ENCODE data around the gene WDR33. TPM values are rescaled to one million over a fixed set of nuclear protein-coding genes. Genes with fewer than 3 reads are reported as not detected.
"Not testable (repeated sequence)": the region's sequence is repeated elsewhere in the genome, so short reads cannot be mapped to it uniquely, and the experiment has no call there.

The WDR33 gene
- total and polyA plus RNA-seq, 4 donors: 8.2 to 37.5 (median 22.4) TPM

DNA sequence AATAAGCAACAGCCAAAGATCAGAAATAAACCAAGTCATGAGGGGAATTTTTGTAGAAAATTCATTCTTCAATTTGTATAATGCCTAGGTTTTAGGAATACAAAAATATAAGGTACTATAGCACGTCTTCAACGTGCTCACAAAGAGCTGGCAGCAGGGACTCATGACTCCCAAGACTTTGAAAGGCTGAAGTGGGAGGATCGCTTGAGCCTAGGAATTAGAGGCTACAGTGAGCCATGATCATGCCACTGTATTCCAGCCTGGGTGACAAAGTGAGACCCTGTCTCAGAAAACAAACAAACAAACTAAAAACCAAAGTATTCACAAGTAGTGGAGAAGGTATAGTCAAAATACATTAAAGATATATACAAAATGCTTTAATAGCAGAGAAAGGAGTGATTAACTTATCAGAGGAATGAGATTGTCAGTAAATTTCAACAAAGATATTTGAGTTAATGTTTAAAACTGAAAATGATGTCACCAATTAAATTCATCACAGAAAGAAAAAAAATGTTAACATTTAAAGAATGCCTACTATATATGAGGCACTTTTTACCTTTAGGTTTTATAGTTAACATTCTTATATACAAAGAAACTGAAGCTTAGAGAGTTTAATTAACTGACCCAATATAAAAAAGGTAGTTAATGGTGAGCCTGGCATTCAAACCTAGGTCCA lies 3.2 kb downstream of the WDR33 start:
- Histone ChIP-seq H3K9me3 (ENCODE audit: control insufficient read depth in 4 of 4, low read length in 3 of 4) (no peaks in the 10 kb centered on the region), H3K27me3 (ENCODE audit: control insufficient read depth in 4 of 4, insufficient read depth in 4 of 4, low read length in 3 of 4) (no peaks in the 10 kb centered on the region), H3K4me3 (ENCODE audit: low read depth in 1 of 3, low read length in 3 of 3) (no peak overlapping the region), H3K36me3 (ENCODE audit: control insufficient read depth in 4 of 4, insufficient read depth in 3 of 4, low read depth in 1 of 4, low read length in 3 of 4) (no peaks in the 10 kb centered on the region), H3K9ac (ENCODE audit: low read depth in 1 of 2, low read length in 2 of 2) (no peak overlapping the region), H3K4me1 (ENCODE audit: control insufficient read depth in 4 of 4, insufficient read depth in 4 of 4, low read length in 3 of 4) (peaks cover 9 to 48% (median 37%) of the 10 kb centered on the region in 4 donors), H3K27ac (ENCODE audit: low read depth in 1 of 2, low read length in 2 of 2) (peak overlapping the region in 1 of 2 donors; percentile 12)
- 89% methylated on average over 3 of the region's 3 CpGs for WGBS
- no peak for DNase-seq (ENCODE audit: low spot score)
- no peak for TF ChIP-seq REST (IDR thresholded peaks at IDR 0.05)
- TF ChIP-seq RAD21 (IDR thresholded peaks at IDR 0.05): no peak
- no peak for TF ChIP-seq TAF1 (conservative IDR thresholded peaks at IDR 0.05)
- TF ChIP-seq EGR1 (IDR thresholded peaks at IDR 0.05; ENCODE audit: low read depth in 2 of 2): no peak
- TF ChIP-seq NR2F2 (IDR thresholded peaks at IDR 0.05): no peak
- no peak for TF ChIP-seq JUND (IDR thresholded peaks at IDR 0.05)
- TF ChIP-seq ATF3 (IDR thresholded peaks at IDR 0.05): no peak
- TF ChIP-seq FOXA1 (IDR thresholded peaks at IDR 0.05): no peak
- TF ChIP-seq HNF4G (IDR thresholded peaks at IDR 0.05): no peak
- TF ChIP-seq, protein P1, sequence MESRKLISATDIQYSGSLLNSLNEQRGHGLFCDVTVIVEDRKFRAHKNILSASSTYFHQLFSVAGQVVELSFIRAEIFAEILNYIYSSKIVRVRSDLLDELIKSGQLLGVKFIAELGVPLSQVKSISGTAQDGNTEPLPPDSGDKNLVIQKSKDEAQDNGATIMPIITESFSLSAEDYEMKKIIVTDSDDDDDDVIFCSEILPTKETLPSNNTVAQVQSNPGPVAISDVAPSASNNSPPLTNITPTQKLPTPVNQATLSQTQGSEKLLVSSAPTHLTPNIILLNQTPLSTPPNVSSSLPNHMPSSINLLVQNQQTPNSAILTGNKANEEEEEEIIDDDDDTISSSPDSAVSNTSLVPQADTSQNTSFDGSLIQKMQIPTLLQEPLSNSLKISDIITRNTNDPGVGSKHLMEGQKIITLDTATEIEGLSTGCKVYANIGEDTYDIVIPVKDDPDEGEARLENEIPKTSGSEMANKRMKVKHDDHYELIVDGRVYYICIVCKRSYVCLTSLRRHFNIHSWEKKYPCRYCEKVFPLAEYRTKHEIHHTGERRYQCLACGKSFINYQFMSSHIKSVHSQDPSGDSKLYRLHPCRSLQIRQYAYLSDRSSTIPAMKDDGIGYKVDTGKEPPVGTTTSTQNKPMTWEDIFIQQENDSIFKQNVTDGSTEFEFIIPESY (IDR thresholded peaks at IDR 0.05): no peak
- TF ChIP-seq FOXA2 (IDR thresholded peaks at IDR 0.05): no peak
- TF ChIP-seq YY1 (IDR thresholded peaks at IDR 0.05): no peak
- TF ChIP-seq GABPA (IDR thresholded peaks at IDR 0.05 in 1 of 2, conservative IDR thresholded peaks at IDR 0.05 in 1 of 2): no peak
- no peak for TF ChIP-seq RXRA (IDR thresholded peaks at IDR 0.05)
- no peak for TF ChIP-seq MAX (IDR thresholded peaks at IDR 0.05)
- no peak for TF ChIP-seq SP1 (IDR thresholded peaks at IDR 0.05)
- TF ChIP-seq, protein P2, sequence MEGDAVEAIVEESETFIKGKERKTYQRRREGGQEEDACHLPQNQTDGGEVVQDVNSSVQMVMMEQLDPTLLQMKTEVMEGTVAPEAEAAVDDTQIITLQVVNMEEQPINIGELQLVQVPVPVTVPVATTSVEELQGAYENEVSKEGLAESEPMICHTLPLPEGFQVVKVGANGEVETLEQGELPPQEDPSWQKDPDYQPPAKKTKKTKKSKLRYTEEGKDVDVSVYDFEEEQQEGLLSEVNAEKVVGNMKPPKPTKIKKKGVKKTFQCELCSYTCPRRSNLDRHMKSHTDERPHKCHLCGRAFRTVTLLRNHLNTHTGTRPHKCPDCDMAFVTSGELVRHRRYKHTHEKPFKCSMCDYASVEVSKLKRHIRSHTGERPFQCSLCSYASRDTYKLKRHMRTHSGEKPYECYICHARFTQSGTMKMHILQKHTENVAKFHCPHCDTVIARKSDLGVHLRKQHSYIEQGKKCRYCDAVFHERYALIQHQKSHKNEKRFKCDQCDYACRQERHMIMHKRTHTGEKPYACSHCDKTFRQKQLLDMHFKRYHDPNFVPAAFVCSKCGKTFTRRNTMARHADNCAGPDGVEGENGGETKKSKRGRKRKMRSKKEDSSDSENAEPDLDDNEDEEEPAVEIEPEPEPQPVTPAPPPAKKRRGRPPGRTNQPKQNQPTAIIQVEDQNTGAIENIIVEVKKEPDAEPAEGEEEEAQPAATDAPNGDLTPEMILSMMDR (IDR thresholded peaks at IDR 0.05; ENCODE audit: low read depth, low read length, missing input control): no peak
- TF ChIP-seq HNF4A (conservative IDR thresholded peaks at IDR 0.05): no peak

DNA sequence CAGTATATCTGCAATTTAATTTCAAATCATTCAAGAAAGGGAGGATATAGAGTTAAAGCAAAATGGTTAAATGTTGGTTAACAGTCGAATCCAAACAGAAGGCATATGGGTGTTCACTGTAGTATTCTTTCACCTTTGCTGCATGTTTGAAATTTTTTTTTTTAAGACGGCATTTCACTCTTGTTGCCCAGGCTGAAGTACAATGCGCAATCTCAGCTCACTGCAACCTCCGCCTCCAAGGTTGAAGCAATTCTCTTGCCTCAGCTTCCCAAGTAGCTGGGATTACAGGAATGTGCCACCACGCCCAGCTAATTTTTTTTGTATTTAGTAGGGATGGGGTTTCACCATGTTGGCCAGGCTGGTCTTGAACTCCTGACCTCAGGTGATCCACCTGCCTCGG lies 4.1 kb downstream of the WDR33 start:
- DNase-seq (ENCODE audit: low spot score); H3K4me3 ChIP-seq (ENCODE audit: low read depth in 1 of 3, low read length in 3 of 3): not testable (repeated sequence)
- H3K4me1 ChIP-seq (ENCODE audit: control insufficient read depth in 4 of 4, insufficient read depth in 4 of 4, low read length in 3 of 4): peaks cover 9 to 51% (median 36%) of the 10 kb centered on the region in 4 donors

More for the DNA sequence above, 4.1 kb downstream of the WDR33 start:
- H3K36me3 ChIP-seq (ENCODE audit: control insufficient read depth in 4 of 4, insufficient read depth in 3 of 4, low read depth in 1 of 4, low read length in 3 of 4); H3K9me3 ChIP-seq (ENCODE audit: control insufficient read depth in 4 of 4, low read length in 3 of 4); H3K27ac ChIP-seq (ENCODE audit: low read depth in 1 of 2, low read length in 2 of 2); H3K27me3 ChIP-seq (ENCODE audit: control insufficient read depth in 4 of 4, insufficient read depth in 4 of 4, low read length in 3 of 4); H3K9ac ChIP-seq (ENCODE audit: low read depth in 1 of 2, low read length in 2 of 2): not testable (repeated sequence)
- WGBS: 55% methylated on average over 6 of the region's 6 CpGs

Measured in liver (tissue), 9 donors.